Hindlimb muscle (tissue), 1 donor: ENCODE results near the gene RDH12. TPM values are rescaled to one million over a fixed set of nuclear protein-coding genes. Genes with fewer than 3 reads are reported as not detected.

Experiments used
- DNase-seq: peaks from one replicate; pipeline ENCODE4 v3.0.0-alpha.2; 2013
- polyA plus RNA-seq: library from polyadenylated mRNA; unstranded; fragments of 120-200 nt; gene quantifications from one replicate; pipeline ENCODE4 v1.2.1, GENCODE V29; 2013; ENCODE audit not compliant: insufficient read length

Gene RDH12
- polyA plus RNA-seq, 1 donor = 1.2 TPM

DNA sequence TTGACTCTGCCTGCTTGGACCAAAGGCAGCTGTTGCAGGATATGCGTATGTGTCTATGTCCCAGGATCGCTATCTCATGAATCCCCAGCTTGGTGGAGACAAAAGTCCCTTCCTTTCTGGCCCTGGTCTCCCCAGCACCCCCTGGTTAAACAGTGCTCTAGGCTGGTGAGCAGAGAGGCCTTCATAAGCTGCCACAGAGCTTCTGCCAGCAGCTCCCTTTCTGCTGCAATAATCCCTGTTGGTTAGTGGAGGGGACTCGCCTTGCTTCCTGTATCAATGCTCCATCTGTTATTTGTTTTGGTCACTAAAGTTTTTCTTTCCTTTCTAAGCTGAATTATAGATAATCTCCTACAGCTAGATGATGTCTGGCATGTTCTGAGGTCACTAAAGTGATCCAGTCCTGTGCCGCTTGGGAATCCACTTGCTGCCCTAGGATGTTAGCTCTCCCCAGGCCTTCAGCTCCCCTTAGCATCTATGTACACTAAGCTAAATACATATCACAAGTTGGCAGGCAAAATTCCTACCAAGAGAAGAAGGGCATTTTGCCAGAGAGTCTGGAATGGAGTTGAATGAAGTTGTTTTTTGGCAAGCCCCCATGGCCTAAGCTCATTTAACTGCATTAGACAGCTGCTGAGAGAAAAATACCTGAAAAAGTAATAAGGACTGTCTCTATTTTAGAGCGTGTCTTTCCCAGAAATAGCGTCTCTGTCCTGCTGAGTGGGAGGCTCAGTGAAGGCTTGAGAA lies 47.8 kb downstream of the RDH12 start:
- DNase-seq = peak; percentile 54

GRCh38 chr14:67756496-67756895 lies 54.8 kb downstream of the RDH12 start:
- no peak for DNase-seq

GRCh38 chr14:67757175-67757574 lies 55.5 kb downstream of the RDH12 start:
- DNase-seq = no peak

DNA sequence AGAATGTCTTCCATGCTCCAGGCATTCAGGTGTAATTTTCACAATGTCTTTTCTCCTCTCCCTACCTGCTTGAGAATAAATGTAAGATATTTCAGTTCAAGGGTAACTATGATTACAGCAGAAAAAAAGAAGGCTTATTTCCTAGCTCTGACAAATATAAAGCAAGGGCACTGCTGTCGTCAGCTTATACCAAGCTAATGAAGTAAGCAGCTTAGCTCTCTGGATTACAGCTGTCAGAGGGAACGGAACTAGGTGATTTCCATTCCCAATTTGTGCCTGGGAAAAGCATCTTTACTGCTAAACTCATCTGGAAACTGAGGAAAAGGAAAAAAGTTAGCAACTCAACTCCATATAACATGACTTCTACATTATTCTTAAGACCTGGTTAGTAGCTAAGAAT lies 58.2 kb downstream of the RDH12 start:
- no peak for DNase-seq

DNA sequence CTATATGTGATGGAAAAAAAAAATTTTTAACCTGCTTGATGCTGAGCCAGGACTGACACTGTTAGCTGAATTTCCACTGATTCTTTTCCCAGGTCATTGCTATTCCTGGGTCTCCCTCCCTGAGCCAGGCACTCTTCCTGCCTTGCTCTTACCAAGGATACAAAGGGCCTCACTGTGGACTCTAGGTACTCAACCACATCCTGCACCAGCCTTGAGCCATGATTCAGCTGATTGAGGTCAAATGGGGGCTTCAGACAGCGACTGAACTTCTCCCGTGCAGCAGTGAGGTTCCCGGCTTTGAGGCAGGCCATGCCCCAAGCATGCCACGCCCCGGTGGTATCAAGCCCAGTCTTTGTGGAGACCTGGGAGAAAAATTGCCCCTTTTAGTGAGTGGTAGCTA lies 60.4 kb downstream of the RDH12 start:
- DNase-seq = no peak

DNA sequence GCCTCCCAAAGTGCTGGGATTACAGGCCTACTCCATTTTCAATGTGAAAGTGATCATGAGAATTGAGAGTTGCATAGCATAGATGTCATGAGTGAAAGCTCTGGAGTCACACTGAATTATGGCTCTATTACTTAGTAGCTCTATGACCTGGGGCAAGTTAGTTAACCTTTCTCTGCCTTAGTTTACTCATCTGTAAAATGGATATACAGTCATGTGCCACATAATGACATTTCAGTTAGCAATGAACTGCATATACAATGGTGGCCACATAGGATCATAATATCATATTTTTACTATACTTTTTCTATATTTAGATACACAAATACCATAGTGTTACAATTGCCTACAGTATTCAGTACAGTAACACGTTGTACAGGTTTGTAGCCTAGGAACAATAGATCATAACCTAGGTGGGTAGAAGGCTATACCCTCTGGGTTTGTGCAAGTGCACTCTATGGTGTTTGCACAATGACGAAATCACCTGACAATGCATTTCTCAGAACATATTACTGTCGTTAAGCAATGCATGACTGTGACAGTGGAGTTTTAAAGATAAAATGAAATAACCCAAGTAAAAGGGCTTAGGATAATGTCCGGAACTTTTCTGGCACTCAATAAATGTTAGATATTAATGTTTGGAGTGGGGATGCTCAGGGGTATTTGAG lies 61.6 kb downstream of the RDH12 start:
- no peak for DNase-seq

DNA sequence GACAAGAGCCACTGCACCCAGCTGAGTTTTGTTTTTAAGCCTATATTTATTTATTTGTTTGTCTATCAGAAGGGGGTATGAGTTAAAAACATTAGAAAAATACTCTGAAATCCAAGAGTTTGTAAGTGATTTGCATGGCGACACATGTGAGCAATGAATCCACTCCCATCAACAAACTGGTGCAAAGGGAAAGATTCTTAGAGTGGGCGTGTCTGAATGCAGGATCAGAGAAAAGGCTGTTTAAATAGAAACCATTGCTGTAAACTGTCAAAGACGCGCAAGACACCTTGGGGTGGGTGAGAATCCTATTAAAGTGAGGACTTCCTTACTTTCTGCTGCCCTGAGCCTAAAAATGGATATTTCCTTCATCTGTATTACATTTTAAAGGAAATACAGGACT lies 62.8 kb downstream of the RDH12 start:
- DNase-seq = no peak

- DNase-seq = no peak
Observed at GRCh38 chr14:67765192-67765834, 63.6 kb downstream of the RDH12 start.

DNA sequence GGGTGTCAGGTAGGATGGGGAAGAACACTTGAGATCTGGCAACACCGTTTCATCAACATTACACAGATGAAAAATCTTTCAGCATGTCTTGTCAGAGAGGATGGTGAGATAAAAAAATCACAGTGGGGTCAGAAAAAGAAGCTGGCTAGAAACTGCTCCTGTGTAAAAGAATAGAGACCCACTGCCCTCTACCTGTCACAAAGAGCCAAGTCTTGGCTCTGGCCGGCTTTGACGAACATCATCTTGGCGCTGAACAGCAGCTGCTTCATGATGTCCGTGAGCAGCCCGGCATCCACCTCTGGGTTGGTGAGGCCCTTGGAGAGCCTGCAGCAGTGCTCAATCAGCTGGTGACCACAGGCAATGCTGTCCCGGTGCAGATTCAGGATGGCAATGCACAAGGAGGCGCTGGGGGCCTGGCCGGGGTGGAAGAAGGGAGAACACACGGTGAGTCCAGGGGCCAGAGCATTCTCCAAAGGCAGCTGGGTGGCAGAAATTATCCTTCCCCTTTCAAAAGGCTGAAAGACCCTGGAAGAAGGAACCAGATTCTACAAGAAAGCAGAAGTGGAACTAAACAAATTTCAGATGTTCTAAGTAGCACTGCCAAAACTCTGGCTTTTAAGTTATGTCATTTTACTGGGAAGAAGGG lies 64.5 kb downstream of the RDH12 start:
- DNase-seq = no peak

DNA sequence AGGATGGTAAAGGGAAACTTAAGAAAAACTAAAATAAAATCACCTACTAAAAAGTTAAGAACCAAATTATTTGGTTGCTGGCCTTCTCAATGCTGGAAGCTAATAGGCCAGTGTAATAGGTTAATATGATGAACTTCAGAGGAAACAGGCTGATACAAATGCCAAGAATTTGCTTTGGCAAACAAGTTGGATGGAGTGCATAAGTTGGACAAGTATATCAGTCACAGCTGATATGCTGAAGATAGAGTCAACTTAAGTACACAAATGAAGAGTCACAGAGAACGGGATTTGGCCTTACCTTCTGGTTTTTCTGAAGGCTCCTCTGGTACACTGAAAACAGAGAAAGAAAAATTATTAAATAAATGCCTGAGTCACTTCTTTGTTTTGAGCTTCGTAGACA lies 66.5 kb downstream of the RDH12 start:
- DNase-seq = no peak

- DNase-seq = no peak
Observed at GRCh38 chr14:67773844-67774377, 72.2 kb downstream of the RDH12 start.

DNA sequence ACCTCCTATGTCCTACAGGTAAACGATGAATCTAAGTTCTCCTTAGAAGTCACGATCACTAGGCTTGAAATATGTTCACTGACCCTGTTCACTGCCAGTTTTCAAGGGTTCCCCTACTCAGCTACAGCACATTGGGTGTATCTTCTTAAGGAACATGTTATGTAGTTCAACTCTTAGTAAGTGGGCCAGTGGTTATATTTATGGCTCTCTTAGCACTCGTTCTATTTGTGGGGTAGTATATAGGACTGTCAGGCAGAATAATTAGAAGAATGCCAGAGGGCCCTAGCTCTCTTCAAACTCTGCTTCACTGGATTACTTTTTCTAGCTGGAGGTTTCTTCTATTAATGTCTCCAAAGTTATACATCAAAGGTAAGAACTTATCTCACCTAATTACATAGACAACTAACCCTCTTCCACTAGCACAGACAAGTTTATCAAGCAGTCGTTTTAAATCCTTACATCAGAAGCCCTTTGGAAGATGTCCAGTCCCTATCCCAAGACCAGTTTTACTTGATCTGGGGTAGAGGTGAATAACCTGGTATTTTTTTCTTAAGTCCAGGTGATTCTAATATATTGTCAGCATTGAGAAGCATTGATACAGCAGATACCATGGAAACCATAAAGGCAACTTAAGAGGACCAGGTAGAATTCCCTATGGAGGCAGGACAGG lies 75.1 kb downstream of the RDH12 start:
- no peak for DNase-seq

- DNase-seq = no peak
Observed at GRCh38 chr14:67778792-67779191, 77.1 kb downstream of the RDH12 start.

DNA sequence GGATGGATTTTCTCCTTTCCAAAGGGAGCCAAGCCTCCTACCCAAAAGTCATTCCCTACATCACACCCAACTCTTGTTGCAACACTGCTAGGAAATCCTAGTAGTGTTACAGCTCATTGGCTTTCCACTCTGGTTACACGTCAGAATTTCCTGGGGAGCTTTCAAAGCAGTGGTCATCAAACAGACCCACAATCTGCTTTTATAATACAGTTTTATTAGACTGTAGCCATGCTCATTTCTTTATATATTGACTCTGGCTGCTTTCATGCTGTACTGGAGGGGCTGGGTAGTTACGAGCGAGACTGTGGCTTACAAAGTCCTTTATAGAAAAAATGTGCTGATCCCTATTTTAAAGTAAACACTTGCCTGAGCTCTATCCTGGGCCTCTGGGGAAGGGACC lies 80.4 kb downstream of the RDH12 start:
- DNase-seq = no peak

Other genes starting within 250 kb of the RDH12 start
- 0.31 TPM for gene TMEM229B, start 213.2 kb upstream of the RDH12 start, polyA plus RNA-seq
- gene PLEKHH1, start 168.6 kb upstream of the RDH12 start, polyA plus RNA-seq = 2.0 TPM
- gene PIGH, start 101.6 kb upstream of the RDH12 start, polyA plus RNA-seq = 14.6 TPM
- gene ARG2, start 82.0 kb upstream of the RDH12 start, polyA plus RNA-seq = 2.1 TPM
- gene VTI1B, start 27.3 kb upstream of the RDH12 start, polyA plus RNA-seq = 70.8 TPM
- 40.9 TPM for gene RDH11, start 6.1 kb upstream of the RDH12 start, polyA plus RNA-seq
- 17.8 TPM for gene ZFYVE26, start 114.7 kb downstream of the RDH12 start, polyA plus RNA-seq
- gene RAD51B, start 117.9 kb downstream of the RDH12 start, polyA plus RNA-seq = 10.2 TPM